HCEC 1CT (cell line): ENCODE measurements around the gene TCEA2.

Experiments used
- DNase-seq: peaks from one replicate; pipeline ENCODE4 v3.0.0-alpha.2; 2017

TCEA2 gene

GRCh38 chr20:64067733-64068307 lies 4.8 kb downstream of the TCEA2 start:
- no peak for DNase-seq

- no peak for DNase-seq
These were observed 5.6 kb downstream of the TCEA2 start for GRCh38 chr20:64068386-64069208.

GRCh38 chr20:64069209-64069613 lies 6.2 kb downstream of the TCEA2 start:
- no peak for DNase-seq

GRCh38 chr20:64069614-64070243 lies 6.7 kb downstream of the TCEA2 start:
- no peak for DNase-seq

- no peak for DNase-seq
These were observed 7.4 kb downstream of the TCEA2 start for GRCh38 chr20:64070244-64070993.

- DNase-seq, result no peak
These were observed 8.6 kb downstream of the TCEA2 start for GRCh38 chr20:64071341-64072332.

GRCh38 chr20:64072498-64073063 lies 9.6 kb downstream of the TCEA2 start:
- no peak for DNase-seq

GRCh38 chr20:64073476-64074183 lies 10.6 kb downstream of the TCEA2 start:
- no peak for DNase-seq

GRCh38 chr20:64074184-64074789 lies 11.3 kb downstream of the TCEA2 start:
- no peak for DNase-seq

- no peak for DNase-seq
These were observed 12.0 kb downstream of the TCEA2 start for GRCh38 chr20:64074963-64075362.

- DNase-seq, result no peak
These were observed 12.6 kb downstream of the TCEA2 start for GRCh38 chr20:64075556-64075955.

GRCh38 chr20:64076061-64076997 lies 13.3 kb downstream of the TCEA2 start:
- DNase-seq, result no peak

- no peak for DNase-seq
These were observed 14.1 kb downstream of the TCEA2 start for GRCh38 chr20:64077094-64077493.

GRCh38 chr20:64077541-64077875 lies 14.5 kb downstream of the TCEA2 start:
- DNase-seq, result no peak

GRCh38 chr20:64077876-64078551 lies 15.0 kb downstream of the TCEA2 start:
- DNase-seq, result no peak

GRCh38 chr20:64078934-64079272 lies 15.9 kb downstream of the TCEA2 start:
- no peak for DNase-seq

- peak; percentile 43 for DNase-seq
These were observed 16.4 kb downstream of the TCEA2 start, which contains the start of gene RGS19 for GRCh38 chr20:64079273-64080012. RGS19 (minus strand) TSS chr20:64079518; CDS start chr20:64076886, 2,632 bp downstream.
